ENCODE results near the gene ARHGAP33.

DNA sequence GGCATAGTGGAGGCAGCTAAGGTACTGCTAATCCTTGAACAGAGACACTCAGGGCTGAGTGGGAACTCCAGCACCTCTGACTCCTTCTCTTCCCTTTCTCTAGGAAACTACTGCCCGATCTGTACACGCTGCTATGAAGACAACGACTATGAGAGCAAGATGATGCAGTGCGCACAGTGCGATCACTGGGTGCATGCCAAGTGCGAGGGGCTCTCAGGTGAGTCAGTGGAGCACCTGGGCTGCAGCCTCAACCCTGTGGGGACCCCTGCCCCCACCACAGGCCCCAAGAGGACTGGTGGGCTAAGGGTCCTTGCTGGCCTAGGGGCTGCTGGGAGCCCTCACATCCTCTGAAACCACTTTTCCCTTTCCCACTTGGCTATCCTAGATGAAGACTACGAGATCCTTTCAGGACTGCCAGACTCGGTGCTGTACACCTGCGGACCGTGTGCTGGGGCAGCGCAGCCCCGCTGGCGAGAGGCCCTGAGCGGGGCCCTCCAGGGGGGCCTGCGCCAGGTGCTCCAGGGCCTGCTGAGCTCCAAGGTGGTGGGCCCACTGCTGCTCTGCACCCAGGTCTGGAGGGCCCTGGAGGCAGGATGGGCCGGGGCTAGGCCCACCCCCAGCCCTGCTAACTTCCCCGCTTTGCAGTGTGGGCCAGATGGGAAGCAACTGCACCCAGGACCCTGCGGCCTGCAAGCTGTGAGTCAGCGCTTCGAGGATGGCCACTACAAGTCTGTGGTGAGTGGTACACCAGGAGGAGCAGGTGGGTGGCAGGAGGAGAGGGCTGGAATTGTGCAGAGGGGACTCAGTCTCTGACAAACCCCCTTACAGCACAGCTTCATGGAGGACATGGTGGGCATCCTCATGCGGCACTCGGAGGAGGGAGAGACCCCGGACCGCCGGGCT, 48.1 kb upstream of the ARHGAP33 start:
- TF ChIP-seq, protein P1, sequence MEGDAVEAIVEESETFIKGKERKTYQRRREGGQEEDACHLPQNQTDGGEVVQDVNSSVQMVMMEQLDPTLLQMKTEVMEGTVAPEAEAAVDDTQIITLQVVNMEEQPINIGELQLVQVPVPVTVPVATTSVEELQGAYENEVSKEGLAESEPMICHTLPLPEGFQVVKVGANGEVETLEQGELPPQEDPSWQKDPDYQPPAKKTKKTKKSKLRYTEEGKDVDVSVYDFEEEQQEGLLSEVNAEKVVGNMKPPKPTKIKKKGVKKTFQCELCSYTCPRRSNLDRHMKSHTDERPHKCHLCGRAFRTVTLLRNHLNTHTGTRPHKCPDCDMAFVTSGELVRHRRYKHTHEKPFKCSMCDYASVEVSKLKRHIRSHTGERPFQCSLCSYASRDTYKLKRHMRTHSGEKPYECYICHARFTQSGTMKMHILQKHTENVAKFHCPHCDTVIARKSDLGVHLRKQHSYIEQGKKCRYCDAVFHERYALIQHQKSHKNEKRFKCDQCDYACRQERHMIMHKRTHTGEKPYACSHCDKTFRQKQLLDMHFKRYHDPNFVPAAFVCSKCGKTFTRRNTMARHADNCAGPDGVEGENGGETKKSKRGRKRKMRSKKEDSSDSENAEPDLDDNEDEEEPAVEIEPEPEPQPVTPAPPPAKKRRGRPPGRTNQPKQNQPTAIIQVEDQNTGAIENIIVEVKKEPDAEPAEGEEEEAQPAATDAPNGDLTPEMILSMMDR (IDR thresholded peaks at IDR 0.05; ENCODE audit: control extremely low read depth in 1 of 3, insufficient read depth in 1 of 3, low read depth in 1 of 3, low read length in 3 of 3) = no peak
- TF ChIP-seq TEAD4 (IDR thresholded peaks at IDR 0.05; ENCODE audit: low read depth, low read length) (no peak), POLR2AphosphoS5 (IDR thresholded peaks at IDR 0.05; ENCODE audit: low read depth, low read length) (no peak), MAFK (IDR thresholded peaks at IDR 0.05; ENCODE audit: low read depth, low read length) (no peak), KDM5A (IDR thresholded peaks at IDR 0.05; ENCODE audit: low read length) (no peak), KDM1A (IDR thresholded peaks at IDR 0.05; ENCODE audit: borderline replicate concordance, low read length) (no peak), EP300 (IDR thresholded peaks at IDR 0.05; ENCODE audit: borderline replicate concordance in 1 of 2, low read depth in 2 of 2, low read length in 2 of 2) (no peak), SP2 (IDR thresholded peaks at IDR 0.05; ENCODE audit: low read length) (no peak), CEBPB (IDR thresholded peaks at IDR 0.05; ENCODE audit: low read depth, low read length) (no peak), ZNF274 (IDR thresholded peaks at IDR 0.05; ENCODE audit: borderline replicate concordance, extremely low read depth, low read length) (no peak), CHD2 (IDR thresholded peaks at IDR 0.05; ENCODE audit: low read length) (no peak), CREB1 (IDR thresholded peaks at IDR 0.05) (no peak)
